GM10847 (cell line): Measurements from ENCODE around the gene ENO4.

Source experiments
- POLR2A ChIP-seq: IDR thresholded peaks from 2 replicates; pipeline ENCODE4 v1.6.1; 2011; ENCODE audit not compliant: insufficient read length; ENCODE audit errors: extremely low read depth

Gene ENO4

GRCh38 chr10:116840389-116841075 is 8.8 kb upstream of the ENO4 start:
- TF ChIP-seq POLR2A = no peak

DNA sequence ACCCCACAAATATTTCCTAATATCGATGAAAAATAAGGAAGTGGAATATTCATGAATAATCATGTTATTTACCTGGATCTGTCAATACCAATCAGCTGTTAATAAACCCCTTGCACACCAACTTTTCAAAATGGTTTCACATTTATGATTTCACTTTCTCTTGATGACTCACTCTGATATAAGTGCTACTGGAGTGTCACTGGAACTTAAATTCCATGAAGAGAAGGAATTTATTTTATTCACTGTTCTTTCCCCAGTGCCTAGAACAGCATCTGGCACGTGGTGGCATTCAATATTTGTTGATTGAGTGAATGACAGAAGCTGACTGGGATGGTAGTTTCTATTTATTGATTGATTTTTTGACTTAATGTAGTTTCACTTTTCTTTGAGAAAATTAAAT is 3.5 kb upstream of the ENO4 start:
- no peak for TF ChIP-seq POLR2A

DNA sequence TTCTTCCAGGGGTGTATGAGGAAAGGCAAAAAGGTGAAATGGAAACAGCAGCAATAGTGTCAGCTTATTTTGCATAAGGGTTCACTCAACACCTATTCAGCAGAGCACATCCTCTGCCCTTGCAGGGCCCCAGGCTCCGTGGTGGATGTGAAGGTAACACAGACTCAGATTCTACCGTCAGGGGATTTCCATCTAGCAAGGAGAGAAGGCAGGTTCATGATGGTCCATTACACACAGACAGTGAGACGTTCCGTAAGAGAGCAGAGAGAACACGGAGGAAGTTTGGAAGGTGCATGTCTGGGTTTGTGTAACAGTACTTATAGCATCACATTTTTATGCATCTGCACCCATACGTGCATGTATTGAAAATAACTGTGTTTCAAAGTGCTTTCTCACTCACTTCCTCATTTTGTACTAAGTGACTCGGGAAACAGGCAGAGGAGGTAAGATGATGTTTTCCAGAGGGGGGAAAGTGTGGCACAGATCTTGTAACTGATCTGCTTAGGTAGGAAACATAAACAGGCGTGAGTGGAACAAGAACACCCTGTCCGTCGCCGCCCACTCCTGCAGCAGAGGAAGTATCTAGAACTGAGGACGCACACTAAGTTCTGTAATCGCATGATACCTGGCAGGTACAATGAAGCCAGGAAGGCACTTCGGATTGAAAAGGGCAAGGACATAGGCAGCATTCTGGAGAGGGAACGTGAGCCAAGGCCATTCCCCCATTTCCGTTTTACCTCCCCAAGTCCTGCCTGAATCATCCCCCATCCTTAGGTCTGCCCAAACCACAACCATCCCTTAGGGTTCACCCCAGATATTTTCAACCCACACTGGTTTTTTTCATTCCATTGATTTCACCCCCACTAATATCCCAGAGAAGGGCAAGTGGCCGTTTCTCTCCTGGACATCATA is 1.0 kb upstream of the ENO4 start:
- no peak for TF ChIP-seq POLR2A

- TF ChIP-seq POLR2A = no peak
Measured at GRCh38 chr10:116848944-116849247, 403 bp upstream of the ENO4 start.

DNA sequence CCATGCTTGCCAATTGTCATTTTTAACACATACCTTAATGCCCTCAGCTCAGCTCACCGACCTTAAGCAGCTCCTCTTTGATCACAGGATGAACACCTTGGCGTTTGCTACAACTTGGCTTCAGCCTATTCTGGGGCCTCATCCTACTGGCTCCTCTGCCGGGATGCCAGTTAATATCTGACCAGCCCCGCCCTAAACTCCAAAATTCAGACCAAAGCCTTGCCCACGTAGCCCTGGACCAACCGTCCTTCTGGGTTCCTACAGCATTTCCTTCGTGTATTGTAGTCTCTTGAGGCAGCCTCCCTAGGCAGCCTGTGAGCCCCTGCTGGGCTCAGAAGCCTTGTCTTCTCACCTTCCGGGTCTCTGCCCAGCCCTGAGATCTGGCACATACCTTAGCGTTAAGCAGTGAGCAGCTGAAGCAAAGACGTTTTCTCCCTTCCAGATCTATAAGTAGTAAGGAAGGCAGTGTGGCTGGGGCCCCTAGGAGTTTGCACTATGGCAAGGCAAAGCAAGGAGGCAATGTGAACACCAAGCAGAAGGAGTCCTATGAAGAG is 836 bp downstream of the ENO4 start:
- no peak for TF ChIP-seq POLR2A

DNA sequence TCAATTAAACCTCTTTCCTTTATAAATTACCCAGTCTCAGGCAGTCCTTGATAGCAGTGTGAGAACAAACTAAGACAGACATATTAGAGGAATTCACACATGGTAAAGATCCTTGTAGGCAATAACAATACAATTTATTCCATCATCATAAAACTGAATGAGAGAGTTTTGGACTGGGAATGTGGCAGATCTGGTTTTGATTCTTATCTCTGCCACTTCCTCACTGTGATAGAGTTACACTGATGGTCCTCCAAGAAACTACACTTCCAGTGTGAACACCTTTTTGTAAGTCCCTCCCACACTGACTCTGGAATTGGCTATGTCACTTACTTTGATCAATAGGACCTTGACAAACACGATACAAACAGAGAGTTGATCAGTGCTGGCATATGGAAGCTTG is 2.9 kb downstream of the ENO4 start:
- no peak for TF ChIP-seq POLR2A

- TF ChIP-seq POLR2A = no peak
Measured at GRCh38 chr10:116853287-116853686, 4.0 kb downstream of the ENO4 start.

- TF ChIP-seq POLR2A = no peak
Measured at GRCh38 chr10:116853701-116854100, 4.4 kb downstream of the ENO4 start.

GRCh38 chr10:116857156-116857555 is 7.9 kb downstream of the ENO4 start:
- TF ChIP-seq POLR2A = no peak

DNA sequence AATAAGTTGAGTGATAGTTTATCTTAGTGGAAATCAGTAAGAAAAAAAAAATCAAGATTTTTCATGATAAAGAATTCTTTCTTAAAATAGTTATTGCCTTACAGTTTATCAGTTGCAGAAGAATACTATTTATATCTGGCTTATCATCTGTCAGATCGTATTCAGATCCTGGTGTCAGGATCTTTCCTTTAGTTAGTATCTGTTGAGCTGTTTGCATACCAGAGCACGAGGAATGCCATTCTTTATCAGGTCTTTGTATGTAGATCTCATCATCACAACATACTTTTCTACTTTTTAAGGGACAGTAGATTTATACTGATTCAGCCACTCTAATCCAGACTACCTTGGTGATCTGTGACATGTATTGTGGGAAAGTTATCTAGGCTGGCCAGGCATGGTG is 12.5 kb downstream of the ENO4 start:
- no peak for TF ChIP-seq POLR2A

DNA sequence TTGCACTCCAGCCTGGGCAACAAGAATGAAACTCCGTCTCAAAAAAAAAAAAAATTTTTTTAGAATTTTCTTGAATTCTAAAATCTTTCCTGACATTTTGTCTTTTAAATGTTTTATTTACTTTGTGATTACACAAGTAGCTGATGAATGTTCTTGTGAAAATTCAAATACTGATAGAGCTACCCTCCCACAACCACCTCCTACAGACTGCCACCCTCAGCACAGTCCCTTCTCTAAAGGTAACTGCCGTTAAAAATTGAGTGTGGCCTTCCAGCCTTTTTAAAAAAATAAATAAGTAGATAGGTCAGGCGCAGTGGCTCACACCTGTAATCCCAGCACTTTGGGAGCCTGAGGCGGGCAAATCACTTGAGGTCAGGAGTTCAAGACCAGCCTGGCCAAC is 15.1 kb downstream of the ENO4 start:
- no peak for TF ChIP-seq POLR2A

GRCh38 chr10:116866066-116866465 is 16.8 kb downstream of the ENO4 start:
- no peak for TF ChIP-seq POLR2A

DNA sequence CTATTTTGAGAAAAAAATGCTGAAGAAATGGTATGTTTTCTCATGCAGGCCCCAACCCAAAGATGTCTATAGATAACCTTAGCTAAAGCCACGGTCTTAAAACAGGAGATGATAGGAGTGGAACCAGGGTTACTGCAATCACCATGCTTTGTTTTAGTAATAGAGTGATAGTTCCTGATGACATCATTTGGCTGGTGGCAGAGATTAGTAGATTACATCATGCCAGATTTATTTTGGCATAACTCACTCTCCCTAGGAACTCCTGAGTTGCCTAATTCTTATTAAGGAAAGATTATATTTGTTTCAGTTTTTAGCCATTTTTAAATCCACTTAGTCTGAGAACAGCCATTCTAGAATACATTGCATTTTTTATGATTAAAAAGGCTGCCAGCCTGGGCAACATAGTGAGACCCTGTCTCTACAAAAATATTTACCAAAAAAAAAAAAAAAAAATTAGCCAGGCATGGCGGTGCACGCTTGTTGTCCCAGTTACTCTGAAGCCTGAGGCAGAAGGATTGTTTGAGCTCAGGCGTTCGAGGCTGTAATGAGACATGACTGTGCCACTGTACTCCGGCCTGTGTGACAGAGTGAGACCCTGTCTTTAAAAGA is 17.8 kb downstream of the ENO4 start:
- no peak for TF ChIP-seq POLR2A

DNA sequence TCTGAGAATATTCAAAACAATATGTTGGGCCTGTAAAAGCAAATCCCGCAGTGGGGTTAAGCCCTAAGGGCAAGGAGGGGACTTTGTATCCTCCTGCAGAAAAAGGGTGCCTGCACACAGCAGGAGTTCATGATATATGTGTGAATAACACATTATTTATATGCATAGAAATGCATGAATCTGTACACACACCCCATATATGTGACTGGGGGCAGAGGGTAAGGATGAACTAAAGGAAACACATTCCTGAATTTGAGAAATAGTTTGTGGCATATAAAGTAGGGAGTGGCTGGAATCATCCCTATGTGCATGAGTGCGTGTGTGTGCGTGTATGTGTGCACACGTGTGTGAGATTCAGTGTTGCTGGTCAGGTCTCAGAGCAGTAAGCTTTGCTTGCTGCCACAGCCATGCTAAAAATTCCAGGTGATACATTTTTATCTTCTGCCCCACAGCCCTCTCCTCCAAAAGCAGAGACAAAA is 18.9 kb downstream of the ENO4 start:
- TF ChIP-seq POLR2A = no peak

DNA sequence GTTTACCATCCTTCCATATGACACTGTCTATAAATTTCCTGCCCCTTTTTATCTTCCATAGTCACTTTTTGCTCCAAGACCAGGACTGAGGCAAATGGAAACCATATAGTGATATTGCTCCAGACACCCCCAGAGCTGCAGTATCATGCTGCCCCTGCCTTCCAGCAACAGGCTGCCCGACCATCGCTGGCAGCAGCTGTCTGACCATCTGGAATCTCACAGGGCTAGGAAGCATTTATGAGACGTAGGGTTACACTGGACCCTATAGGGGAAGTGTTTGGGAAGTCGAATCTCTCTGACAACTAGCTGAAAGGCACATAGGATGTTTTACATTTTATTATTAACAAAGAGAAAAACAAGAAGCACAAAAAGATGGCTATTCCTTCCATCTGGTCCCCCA is 19.4 kb downstream of the ENO4 start:
- no peak for TF ChIP-seq POLR2A

- TF ChIP-seq POLR2A = no peak
Measured at GRCh38 chr10:116870949-116871348, 21.6 kb downstream of the ENO4 start.
